M059J (cell line): ENCODE results near the gene ADISSP. TPM values are rescaled to one million over a fixed set of nuclear protein-coding genes. Genes with fewer than 3 reads are reported as not detected.

Source experiments
- DNase-seq: peaks from one replicate; pipeline ENCODE4 v3.0.0-alpha.2; 2012; ENCODE audit warnings: low read depth
- total RNA-seq: library from RNA; depleted of rRNA; stranded (reverse); fragments of >200 nt; shearing (Covaris generic); gene quantifications from 2 replicates; pipeline ENCODE4 v1.2.3, GENCODE V29; 2014

The ADISSP gene
- total RNA-seq, 1 experiment from 2014 or later, result 39.1 TPM

DNA sequence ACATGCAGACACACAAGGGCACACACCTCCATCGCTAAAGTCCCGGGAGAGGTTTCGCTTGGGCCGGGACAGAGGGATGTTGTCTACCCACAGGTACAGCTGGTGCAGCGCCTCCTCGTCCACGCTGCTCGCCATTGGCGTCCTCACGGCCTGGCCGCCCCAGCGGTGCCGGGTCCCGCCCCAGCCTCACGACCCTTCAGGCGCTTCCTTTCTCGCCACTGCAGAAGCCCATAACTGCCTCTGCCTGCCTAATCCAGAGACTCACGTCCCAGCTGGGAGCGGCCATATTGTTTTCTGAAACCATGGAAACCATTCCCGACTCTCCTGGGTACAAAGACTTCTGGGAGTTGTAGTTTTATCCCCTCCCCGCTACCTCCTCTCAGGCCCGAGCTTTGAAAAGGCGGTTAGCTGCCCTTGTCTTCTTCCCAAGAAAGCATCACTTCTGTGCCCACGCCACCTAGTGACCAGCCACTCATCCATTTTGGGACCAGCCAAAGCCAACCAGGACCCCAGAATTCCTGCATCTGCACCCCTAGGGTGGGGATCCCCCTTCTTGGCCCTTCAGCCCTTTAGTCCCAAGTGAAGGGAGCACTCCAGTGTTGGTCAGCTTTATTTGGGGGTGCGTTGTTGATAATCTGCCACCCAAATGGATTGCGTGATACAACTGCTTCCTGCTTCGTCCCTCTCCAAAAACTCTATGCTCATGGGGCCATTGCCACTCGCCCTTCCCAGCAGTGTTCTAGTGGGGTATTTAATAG lies 13.8 kb upstream of the ADISSP start, which contains the start of gene SPEF1:
Gene SPEF1 (minus strand): TSS at position 296 of the 758 bp plus-strand sequence. CDS start 161 bp downstream, at position 135.
- DNase-seq, result peak; percentile 100

DNA sequence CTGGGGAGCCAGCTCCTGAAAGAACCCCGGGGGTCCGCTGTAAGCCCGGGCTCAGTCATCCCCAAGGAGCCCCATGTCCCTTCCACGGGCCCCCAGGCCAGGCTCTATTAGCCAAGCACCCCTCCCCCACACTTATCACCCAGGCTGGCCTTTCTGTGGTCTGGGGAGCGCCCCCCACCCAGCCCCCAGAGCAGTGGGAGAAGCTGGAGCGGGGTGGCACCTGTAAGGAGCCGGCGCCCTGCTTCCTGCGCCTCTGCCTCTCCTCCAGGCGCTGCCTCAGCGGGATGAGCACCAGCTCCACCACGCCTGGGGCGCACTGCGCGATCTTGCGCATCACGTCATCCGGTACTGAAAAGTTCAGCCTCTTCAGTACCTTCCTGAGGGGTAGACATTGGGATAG lies 11.4 kb upstream of the ADISSP start:
- no peak for DNase-seq

DNA sequence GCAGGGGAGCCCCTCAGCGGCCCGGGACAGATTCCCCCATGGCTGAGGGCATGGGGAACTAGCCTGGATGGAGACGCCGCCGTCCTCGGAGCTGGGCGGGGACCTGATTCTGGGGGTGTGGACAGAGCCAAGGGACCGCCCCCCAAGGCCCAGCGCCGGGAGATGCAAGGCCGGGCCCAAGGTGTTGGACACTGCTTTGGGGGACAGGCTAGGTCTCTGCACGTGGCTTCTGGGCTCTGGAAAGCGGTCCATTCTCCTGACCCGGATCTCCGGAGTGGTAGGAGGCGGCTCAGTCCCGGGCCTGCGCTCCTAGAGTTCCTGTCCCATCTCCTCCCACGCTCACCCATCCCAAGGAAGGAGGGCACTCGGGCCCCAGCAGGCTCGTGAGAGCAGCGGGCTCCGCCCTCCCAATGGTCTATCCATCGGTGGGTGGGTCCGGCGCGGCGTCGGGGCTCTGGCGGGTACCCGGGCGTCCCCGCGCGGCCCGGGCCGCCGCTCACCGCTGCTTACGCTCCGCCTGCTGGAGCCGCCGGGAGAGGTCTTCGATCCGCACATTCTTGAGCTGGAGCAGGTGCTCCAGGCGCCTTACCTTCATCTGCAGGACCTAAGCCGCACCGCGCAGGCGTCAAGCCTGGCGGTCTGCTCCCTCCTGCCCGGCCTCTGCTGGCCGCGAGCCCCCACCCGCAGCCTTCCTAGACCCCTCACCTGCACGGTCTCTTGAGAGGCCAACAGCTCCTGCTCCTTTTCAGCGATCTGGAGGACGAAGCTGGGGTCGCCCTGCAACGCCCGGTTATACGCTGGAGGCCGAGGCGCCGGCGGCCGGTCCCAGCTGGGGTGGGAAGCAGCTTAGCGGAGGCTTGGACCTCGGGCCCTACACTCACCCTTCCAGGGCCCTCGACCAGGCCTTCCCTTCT lies 10.4 kb upstream of the ADISSP start:
- DNase-seq, result peak; percentile 56

DNA sequence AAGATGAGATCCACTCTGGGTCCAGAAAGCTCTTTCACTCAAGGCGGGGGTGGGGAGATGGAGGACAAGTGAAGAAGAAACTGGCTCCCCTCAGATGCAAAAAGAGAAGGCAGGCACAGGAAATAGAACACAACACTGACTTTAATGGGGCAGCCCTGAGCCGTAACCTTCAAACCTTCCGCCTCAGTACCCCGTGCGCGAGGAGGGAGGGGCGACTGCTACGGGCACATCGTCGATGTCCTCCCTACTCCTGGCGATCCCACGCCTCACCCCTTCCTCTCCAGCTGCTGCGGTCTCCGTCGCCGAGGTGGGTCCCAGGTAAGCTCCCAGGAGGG lies 9.8 kb upstream of the ADISSP start:
- DNase-seq, result no peak

DNA sequence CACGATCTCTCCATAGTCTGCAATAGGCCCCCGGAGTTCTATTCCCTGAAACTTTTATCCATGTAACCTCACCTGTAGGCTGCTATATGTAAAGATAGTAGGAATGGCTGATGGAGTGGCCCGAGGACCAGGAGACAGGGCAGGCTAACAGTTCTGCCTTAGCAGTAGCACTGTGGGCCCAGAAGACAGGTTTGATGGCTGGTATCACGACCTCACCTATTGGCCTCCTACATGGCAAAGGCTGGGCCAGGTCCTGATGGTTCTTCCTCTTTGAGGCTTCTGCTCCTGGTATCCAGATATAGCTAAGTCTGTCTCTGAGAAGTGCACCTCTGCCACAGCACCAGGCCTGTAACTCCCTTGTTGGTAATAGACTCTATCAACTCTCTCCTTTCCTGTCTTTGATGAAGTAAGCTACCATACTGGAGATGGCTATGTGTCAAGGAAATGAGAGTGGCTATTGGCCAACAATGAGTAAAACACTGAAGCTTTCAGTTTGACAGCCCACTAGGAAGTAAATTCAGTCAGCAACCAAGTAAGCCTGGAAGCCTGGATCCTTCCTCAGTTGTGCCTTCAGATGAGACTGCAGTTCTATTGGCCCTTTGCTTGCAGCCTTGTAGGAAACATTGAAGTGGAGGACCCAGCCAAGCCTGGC lies 8.0 kb upstream of the ADISSP start:
- DNase-seq, result no peak

DNA sequence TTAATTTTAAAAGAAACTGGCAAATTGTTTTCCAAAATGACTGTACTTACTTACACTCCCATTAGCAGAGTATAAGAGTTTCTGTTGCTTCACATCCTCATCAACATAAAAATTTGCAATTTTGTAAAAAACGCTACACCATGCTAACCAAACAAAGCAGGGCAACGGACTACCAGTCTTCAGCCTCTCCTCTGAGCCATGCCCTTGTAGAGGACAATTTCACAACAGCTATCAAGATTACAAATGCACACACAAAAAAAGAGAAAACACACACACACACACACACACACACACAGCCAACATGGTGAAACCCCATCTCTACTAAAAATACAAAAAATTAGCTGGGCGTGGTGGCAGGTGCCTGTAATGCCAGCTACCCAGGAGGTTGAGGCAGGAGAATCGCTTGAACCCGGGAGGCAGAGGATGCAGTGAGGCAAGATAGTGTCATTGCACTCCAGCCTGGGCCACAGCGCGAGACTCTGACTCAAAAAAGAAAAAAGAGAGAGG lies 4.1 kb upstream of the ADISSP start:
- no peak for DNase-seq

DNA sequence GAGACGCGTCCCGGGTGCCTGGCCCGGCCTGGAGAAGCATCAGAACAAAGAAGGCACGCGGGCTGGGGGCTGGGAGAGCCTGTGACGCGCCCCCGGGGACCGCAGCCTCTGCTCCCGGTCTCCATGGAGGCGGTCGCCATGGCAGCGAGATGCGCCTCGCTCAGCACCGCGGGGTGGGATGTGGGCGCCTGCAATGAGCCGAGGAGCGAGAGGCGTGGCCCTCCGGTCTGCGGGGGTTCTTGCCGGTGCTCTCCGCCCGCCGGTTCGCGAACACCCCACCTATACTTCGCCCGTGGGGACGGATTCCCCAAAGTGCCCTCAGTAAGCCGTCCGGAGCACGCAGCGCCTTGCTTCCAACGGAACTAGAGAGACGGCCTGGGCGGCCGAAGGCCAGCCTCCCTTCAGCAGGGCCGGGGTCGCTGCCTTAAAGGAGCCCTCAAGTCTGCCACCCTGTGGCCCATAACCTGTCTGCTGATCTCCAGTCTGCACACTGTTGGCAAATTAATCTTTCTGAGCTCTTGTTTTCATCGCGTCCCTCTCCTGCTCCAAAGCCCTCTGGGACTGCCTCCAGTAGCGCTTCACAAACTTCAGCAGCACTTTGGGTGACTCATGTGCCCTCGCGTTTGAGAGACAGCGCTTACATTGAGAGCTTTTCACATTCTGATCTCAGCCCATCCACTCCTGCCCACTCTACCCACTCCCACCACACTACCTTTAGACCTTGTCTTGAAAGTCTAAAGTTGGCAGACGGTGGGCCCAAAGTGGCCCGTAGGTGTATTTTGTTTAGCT lies 983 bp upstream of the ADISSP start:
- DNase-seq, result peak; percentile 94

DNA sequence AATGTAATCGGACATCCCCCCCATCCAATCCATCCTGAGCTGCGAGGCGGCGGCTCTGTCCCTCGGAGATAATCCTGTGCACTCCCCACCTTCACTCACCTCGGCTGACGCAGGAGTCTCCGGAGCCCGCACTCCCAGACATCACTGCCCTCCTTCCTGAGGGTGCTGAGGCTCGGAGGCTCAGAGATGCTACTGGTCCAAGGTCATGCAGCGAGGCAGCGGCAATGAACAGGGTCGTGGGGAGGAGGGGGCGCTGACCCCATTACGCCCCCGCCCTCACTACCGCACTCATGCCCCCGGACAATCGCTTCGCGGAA lies 485 bp downstream of the ADISSP start:
- no peak for DNase-seq

DNA sequence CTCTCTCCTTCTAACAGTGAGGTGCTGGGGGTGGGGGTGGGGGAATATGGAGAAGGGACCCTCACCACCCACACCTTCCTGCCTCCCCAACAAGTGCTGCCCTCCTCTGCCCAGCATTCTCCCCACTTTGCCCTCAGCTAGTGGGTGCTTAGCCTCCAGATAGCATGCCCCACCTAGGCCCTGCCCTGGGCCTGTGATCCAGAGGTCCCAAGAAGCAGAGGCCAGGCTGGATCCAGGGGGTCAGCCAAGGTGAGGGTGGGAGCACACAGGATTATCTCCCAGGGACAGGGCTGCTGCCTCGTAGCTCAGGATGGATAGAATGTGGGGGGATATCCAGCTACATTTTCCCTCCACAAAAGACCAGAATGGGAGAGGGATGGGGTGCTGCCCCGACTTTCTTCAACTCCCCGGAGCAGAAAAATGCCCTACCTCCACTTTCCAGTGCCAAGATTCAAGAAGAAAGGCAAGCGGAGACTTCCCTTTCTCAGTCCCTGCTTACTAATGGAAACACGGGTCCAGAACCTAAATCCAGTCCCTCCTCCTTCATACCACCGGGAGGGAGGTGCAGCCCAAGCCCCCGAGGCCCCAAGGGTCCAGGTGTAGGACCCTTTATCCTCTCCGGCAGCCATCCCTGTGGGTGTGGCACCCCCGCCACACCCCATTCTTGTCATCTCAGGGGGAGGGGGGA lies 987 bp downstream of the ADISSP start:
- no peak for DNase-seq

DNA sequence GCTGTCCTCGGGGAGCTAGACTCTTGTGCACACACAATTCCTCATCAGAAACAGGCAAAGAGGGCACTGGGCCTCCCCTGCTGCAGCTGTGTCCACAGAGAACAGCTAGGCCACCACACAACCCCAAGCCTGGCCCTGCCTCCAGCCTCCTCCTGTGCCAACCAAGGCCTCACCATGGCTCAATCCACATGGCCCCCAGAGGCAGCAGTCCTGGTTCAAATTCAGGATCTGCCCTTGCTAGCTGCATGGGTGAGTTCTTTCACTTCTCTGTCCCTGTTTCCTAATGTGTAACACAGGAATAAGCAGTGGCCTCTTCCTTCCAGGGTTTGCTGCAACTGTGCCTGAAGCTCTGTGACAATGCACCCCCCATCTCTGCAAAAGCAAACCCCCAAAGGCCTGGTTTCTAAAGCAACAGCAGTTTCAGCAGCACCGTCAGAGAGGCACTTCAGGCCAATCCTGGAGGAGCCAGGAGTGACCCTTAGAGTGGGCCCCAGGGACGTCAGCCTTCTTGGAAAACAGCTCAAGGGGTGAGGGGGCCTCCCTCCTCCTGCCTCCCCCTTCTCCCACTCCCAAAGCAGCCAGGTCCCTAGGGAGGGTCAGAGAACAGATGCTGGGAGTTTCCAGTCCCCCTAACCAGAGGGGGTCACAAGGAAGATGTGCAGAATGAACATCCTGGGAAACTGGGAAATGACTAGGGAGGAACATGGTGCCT lies 2.2 kb downstream of the ADISSP start:
- no peak for DNase-seq

DNA sequence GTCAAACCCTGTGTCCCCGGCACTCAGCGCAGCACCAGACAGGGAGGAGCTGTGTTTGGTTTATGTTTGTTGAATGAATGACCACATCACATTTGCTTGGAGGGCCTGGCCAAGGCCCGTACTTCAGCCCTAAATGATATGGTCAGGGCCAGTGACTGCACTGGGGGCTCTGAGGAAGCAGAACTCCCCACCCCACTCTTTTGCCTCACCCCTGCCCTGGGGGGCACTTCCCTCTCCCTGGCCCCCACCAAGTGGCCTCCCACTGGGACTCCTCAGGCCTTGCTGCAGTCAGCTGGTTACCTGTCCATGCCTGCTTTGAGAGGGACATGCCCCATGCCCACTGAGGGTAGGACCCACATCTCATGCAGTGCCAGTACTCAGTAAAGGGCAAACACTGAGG lies 2.9 kb downstream of the ADISSP start:
- DNase-seq, result no peak

DNA sequence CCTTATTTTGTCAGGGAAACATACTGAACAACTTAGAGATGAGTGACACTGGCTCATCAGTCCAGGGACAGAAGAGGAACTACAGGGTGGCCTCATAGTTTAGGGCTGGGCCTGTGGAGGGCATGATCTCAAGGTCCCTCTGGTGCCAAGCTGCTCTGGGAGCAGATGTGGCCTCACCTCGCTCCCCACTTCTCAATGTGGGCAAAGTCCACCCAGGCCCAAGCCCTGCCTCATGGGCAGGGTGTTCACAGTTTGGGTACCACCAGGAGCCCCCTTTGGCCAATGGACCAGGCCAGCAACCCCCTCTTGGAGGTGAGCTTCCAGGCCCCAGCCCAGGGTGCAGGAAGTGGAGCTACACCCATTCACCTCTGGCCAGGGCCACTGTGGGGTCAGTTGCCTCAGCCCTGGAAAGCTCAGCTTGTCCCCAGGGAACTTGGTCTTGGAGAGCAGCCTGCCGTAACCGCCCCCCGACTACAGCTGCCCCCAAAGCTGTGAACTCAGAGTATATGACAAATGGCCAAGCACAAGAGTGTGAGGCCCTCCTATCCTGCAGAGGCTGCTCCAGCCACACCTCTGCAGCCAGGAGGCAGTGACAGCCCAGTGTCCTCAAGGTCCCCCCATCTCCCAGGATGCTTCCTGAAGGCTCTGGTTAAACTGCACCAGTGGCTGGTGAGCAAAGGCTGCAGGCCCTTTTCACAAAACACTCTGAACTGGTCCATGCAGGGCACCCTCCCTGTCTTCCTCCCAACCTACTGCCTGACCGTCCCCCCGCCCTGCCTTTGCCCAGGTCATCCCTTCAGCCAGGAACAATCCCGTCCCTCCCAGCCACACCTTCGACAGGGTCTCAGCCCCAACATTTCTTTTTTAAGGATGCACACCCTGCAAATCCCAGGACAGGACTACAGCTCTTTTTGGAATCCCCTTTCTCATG lies 3.6 kb downstream of the ADISSP start:
- no peak for DNase-seq

DNA sequence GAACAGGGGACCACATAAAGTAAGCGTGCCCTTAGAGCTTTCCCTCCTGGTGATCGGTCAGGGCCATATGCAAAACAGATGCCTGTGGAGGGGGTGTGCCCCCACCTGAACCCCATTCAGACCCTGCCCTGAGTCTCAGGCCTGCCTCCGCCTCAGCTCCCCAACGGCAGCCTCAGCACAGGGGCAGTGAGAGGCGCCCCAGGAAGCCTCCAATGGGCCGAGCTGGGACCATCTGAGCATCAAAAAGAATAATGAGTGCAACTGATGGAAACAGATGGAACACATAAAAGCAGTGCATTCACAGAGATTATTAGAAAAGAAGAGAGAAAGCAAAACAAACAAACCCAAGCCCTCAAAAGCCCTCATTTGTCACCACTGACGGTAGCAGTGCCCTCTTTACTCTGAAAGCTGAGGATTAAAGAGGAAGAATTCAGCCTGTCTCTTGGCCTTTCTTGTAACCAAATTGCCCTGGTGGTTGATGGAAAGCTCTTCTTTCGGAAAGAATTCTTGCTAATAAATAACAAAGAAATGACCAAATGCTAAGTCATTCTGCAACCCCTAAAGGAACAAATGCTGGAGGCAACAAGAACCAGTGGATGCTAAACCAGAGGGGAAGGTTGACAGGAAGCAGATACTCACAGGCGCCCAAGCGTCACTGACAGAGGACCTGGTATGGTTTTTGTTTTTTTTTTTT lies 6.8 kb downstream of the ADISSP start:
- DNase-seq, result no peak

DNA sequence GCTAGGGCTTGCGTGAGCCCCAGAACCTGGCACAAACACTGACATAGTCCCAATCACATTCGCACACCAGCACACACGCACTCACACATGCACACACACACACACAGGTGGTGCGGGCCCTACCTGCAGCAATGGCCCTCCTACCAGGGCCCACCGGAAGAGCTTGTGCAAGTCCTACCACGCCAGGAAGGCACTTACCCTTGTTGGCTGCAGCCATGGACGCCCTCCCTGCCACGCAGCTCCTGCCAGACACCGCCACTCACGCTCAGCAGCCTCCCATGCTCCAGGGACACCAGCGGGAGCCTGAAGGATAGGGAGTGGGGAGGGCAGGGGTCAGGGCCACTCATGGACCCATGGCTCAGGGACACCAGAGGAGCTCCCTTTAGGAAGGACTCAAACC lies 7.7 kb downstream of the ADISSP start:
- DNase-seq, result no peak

DNA sequence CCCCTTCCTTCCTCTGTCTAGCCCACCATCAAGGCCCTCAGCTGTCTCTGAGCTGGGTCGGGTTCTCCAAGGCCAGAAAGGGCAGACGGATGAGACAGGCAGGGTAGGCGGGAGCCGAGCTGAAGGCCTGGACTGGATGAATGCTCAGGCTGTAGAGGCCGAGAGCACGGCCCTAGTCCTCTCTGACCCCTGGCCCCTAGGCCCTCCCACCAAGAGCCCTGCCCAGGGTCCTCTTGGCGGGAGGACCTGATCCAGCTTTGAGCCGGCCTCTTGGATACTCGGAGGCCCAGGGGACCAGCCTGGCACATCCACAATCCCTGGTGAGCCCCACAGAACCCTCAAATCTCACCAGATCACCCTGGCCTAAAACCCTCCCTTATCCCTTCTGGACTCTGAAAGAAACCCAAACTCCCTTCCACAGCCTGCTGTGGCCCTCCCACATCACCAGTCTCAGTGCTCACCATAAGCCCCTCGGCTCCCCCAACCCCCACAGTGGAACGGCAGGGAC lies 8.2 kb downstream of the ADISSP start:
- DNase-seq, result no peak

DNA sequence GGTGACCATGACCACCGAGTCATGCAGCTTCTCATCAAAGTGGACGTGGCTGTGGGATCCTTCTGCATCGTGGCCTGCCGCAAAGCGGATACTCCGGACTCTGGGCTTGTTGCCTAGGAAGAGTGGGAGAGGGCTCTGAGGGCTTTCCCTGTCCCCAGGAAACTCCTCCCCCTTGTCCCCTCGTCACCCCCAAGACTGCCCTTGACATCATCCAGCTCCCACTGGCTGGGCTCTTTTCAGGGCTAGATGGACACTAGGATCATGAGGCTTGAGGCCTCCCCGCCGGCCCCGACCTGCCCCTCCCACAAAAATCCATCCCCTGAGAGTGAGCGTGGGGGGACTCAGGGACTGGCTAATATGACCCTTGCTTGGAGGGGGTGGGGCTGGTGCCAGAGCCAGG lies 9.0 kb downstream of the ADISSP start:
- DNase-seq, result no peak

DNA sequence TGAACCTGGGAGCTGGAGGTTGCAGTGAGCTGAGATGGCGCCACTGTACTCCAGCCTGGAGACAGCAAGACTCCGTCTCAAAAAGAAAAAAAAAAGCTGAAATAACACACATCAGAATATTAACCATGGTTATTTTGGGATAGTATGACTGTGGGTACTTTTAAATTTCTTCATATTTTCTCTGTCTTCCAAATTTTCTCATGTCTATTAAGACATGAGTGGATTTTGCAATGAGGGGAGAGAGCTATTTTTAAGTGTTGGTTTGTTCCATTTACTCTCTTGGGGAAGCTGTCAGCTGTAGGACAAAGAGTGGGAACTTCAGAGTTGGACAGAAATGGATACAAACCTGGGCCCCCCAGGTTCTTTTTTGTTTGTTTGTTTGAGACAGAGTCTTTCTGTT lies 10.3 kb downstream of the ADISSP start:
- DNase-seq, result no peak

DNA sequence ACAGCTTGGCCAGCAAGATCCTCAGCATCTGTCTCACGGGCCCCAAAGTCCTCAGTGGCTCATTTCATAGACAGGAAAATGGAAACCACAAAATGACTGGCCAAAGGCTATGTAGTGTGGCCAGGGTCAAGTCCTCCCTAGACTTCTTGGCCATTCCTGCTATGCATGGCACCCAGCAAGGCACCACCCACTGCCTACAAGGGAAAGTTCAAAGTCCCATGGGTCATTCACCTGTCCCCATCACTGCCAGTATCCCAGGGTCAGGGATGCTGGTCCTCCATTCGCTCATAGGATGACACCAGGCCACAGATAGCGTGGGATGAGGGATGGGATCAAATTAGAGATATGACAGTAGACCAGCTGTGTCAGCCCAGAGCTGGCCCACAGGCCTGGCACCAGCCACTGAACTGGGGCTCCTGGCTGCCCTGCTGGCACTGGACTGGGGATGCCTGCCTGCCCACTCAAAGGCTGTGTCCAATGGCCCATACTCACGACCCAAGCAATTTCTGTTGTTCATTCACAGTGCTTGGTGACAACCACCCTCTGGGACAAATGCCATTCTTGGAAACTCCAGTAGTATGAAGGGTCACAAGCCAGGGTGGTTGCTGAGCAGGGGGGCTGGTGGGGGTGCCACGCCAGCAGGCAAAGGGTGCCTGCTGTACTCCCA lies 11.6 kb downstream of the ADISSP start:
- DNase-seq, result no peak
